Kidney epithelial cell (primary cell): Measurements from ENCODE around the gene RNF213. TPM values are rescaled to one million over a fixed set of nuclear protein-coding genes. Genes with fewer than 3 reads are reported as not detected.

Source experiments
- DNase-seq: peaks from one replicate; pipeline ENCODE4 v3.0.0-alpha.2; 2010; ENCODE audit warnings: low read depth
- H3K27me3 ChIP-seq: 2 replicates; pipeline ENCODE4 v1.6.0; 2011; ENCODE audit warnings: low read length; ENCODE audit not compliant: control insufficient read depth, insufficient read depth
- H3K36me3 ChIP-seq: 2 replicates; pipeline ENCODE4 v1.5.1; 2011; ENCODE audit warnings: low read length; ENCODE audit not compliant: control insufficient read depth, insufficient read depth
- H3K4me3 ChIP-seq: 2 replicates; pipeline ENCODE4 v1.5.1; 2011; ENCODE audit warnings: low read depth, mild to moderate bottlenecking, control low read depth, low read length
- CTCF ChIP-seq: IDR thresholded peaks from 2 replicates; pipeline ENCODE4 v1.5.1; 2011; ENCODE audit warnings: mild to moderate bottlenecking, moderate library complexity, low read length, control low read depth, inconsistent platforms; ENCODE audit not compliant: insufficient read depth, poor library complexity, severe bottlenecking
- total RNA-seq: library from RNA; depleted of rRNA; stranded (reverse); fragments of >200 nt; gene quantifications from 2 replicates; pipeline ENCODE4 v1.2.3, GENCODE V29; 2015

The RNF213 gene
- total RNA-seq, 1 donor from 2014 or later: 111 TPM

- no peak for DNase-seq
- H3K4me3 ChIP-seq: no peak overlapping the region
- no peak for TF ChIP-seq CTCF
- H3K36me3 ChIP-seq: peaks cover 6% of the 10 kb centered on the region
- H3K27me3 ChIP-seq: no peaks in the 10 kb centered on the region
These were observed 4.8 kb downstream of the RNF213 start for GRCh38 chr17:80265205-80266068.

GRCh38 chr17:80267391-80267790 lies 6.7 kb downstream of the RNF213 start:
- Histone ChIP-seq H3K27me3 (no peaks in the 10 kb centered on the region), H3K36me3 (peaks cover 6% of the 10 kb centered on the region), H3K4me3 (no peak overlapping the region)
- no peak for TF ChIP-seq CTCF
- DNase-seq: no peak

- Histone ChIP-seq H3K4me3 (no peak overlapping the region), H3K36me3 (peaks cover 6% of the 10 kb centered on the region), H3K27me3 (no peaks in the 10 kb centered on the region)
- no peak for TF ChIP-seq CTCF
- DNase-seq: no peak
These were observed 7.8 kb downstream of the RNF213 start for GRCh38 chr17:80268427-80268826.

GRCh38 chr17:80269405-80269807 lies 8.8 kb downstream of the RNF213 start:
- no peak for TF ChIP-seq CTCF
- no peaks in the 10 kb centered on the region for H3K27me3 ChIP-seq
- DNase-seq: no peak
- H3K4me3 ChIP-seq: no peak overlapping the region
- H3K36me3 ChIP-seq: peaks cover 6% of the 10 kb centered on the region

GRCh38 chr17:80270104-80270503 lies 9.5 kb downstream of the RNF213 start:
- no peak for DNase-seq
- no peak for TF ChIP-seq CTCF
- H3K27me3 ChIP-seq: no peaks in the 10 kb centered on the region
- peaks cover 6% of the 10 kb centered on the region for H3K36me3 ChIP-seq
- no peak overlapping the region for H3K4me3 ChIP-seq

- H3K4me3 ChIP-seq: no peak overlapping the region
- H3K36me3 ChIP-seq: peaks cover 6% of the 10 kb centered on the region
- no peak for DNase-seq
- no peaks in the 10 kb centered on the region for H3K27me3 ChIP-seq
- no peak for TF ChIP-seq CTCF
These were observed 10.2 kb downstream of the RNF213 start for GRCh38 chr17:80270836-80271235.
